8988T (cell line): ENCODE measurements around the gene SPATA31C1.
"Not testable (repeated sequence)": the region's sequence is repeated elsewhere in the genome, so short reads cannot be mapped to it uniquely, and the experiment has no call there.

Experiments
- DNase-seq: peaks from one replicate; pipeline ENCODE4 v3.0.0; 2011

SPATA31C1 gene

DNA sequence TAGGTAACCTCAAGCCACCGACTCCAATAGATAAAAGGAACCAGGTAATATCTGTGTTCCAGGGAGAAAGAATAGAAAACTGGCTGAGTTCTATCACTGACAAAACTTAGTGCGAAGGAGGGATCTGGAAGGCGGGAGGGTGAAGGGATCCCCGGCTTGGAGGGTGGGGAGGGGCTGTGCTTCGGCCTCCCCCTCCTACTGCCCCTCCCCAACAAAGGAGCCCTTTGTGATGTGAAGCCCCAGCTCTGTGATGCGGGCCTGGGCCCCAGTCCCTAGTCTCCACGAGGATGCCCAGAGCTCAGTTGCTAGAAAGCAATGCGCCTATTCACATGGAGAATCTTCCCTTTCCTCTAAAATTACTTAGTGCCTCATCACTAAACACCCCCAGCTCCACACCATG is at the start of gene SPATA31C1:
TSS of gene SPATA31C1 (plus strand) at position 301 of the 400 bp plus-strand sequence.
- not testable (repeated sequence) for DNase-seq

DNA sequence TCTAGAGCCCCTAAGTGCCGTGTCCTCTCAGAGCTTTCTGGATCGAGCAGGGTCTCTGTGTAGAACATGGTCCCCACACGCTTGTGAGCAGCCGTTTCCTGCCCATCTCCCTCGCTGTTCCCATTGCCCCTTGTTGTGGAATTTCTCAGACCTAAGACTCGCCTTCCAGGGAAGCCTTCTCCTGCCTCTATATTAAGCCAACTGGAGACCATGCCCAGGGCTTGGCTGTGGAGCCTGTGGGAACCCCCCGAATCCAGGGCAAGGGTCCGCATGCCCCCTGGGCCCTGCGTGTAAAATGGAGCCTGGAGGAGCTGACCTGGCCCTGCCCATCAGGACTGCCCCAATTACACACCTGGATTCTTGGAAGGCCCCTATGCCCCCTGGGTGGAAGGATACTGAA is 49.6 kb upstream of the SPATA31C1 start:
- DNase-seq = no peak

GRCh38 chr9:87868635-87869034 is 49.1 kb upstream of the SPATA31C1 start:
- no peak for DNase-seq

DNA sequence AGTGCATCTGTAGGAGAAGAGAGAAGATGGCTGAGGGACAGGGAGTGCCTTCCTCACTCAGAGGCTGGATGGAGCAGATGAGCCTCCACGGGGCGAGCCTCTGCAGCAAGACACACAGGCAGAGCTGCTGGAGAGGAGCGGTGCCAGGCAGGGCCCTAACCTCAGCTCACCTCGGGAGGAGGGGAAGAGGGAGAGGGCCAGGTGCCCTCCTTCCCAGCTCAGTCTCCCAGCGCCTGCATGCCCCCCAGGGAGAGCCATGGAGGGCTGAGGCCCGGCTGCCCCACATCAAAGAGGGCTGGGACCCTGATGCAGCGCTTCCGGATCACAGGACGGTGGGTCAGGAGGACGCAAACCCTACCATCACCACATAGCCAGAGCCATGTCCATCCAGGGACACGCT is 48.7 kb upstream of the SPATA31C1 start:
- no peak for DNase-seq

- DNase-seq = no peak
Observed at GRCh38 chr9:87871425-87872078, 46.2 kb upstream of the SPATA31C1 start.

DNA sequence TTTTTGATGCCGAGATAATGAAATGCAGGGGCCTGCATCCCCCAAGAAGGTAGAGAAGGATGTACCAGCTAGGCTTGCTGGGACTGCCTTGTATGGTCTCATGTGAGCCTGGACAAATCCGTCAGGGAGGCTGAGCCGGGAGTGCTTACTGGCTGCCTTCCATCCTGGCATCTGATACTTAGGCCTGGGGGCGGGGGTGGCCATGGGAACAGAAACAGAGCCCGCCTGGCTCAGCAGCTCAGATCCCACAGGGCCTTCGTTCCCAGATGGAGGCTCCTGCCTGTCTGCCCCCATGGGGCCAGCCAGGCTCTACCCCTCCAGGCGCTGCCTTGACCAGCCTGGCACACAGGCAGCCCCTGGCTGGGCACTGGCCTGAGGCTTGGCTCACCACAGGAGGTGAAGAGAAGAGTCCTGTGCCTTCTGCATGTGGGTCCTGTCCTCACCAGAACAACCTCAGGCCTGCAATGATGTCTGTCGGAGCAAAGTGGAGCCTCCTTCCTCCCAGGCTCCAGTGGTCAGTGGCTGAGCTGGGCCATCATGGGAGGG is 45.6 kb upstream of the SPATA31C1 start:
- no peak for DNase-seq

GRCh38 chr9:87873607-87874303 is 44.0 kb upstream of the SPATA31C1 start:
- no peak for DNase-seq

- no peak for DNase-seq
Observed at GRCh38 chr9:87874304-87874623, 43.5 kb upstream of the SPATA31C1 start.

DNA sequence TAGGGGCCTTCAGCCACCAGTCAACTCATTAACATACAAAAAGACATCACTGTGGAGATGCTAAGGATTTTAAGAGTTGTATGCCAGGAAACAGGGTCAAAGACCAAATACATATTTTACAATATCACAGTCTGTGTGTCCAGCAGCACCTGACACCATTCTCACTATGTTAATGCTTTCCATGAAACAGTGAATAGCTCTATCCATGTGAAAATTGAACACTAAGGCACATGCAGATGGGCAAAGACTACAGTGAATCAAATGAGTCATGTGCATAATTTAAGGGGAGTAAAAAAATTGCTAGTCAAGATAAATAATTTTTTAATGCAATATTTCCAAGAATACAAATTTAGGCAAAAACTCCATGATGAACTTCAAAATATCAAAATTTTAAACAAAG is 42.7 kb upstream of the SPATA31C1 start:
- DNase-seq = no peak

- DNase-seq = no peak
Observed at GRCh38 chr9:87875831-87876545, 41.8 kb upstream of the SPATA31C1 start.

GRCh38 chr9:87876708-87877107 is 41.1 kb upstream of the SPATA31C1 start:
- no peak for DNase-seq

DNA sequence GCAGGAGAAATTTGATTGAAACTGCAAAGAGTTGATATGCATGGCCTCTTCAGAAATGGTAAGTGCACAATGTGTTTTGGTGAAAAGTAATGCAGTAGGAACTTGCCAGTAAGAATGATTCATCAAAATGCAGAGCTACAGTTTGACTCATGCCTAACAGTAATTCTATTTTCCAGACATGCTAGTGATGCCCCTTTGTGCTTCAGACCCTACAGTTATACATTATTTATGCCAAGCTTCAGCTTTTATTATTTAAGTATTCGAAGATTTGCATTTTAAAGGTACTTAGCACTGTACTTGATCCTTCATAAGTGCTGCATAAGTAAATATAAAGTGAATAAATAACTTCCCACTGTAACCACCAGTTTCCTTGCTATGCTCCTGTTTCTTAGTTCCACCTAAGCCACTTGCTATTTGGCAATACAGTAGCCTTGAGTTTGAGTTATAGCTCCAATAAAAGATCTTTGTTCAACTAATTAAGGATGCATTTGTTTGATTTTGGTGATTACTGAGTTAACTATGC is 38.7 kb upstream of the SPATA31C1 start:
- no peak for DNase-seq

DNA sequence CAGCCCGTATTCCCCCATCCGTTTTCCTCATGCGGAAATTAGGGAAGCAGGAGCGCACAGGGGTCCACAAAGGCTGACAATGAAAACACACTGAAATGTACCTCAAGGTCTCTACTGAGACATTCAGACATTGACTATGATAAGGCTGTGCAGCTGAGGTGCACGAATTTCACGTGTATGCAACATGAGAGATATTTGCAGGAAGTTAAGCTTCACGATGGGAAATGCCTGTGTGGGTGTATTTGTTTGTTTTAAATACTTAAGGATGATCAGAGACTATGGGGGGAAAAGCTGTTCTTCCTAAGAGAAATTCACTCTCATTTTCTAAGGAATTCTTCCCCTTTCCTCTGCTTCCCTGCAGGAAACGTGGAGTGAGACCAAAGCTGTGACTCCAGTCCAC is 37.6 kb upstream of the SPATA31C1 start:
- no peak for DNase-seq

GRCh38 chr9:87880683-87881082 is 37.1 kb upstream of the SPATA31C1 start:
- no peak for DNase-seq

DNA sequence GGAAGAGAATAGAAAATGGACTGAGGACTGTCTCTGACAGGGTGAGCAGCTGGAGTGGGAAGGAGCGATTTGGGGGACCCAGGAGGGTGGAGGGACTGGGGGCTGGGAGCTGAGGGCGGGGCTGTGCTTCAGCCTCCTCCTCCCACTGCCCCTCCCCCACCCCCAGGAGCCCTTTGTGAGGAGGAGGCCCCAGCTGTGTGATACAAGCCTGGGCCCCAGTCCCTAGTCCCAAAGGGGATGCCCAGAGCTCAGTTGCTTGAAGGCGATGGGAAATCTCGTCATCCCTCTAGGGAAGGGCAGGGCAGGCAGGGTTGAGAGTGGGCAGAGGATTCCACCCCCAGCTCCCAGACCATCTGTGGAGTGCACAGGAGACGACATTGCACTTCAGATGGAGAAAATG is 35.1 kb upstream of the SPATA31C1 start, which contains the start of gene SPATA31E1:
TSS of gene SPATA31E1 (plus strand) at position 251 of the 400 bp plus-strand sequence. CDS start at position 266, 15 bp downstream.
- no peak for DNase-seq

DNA sequence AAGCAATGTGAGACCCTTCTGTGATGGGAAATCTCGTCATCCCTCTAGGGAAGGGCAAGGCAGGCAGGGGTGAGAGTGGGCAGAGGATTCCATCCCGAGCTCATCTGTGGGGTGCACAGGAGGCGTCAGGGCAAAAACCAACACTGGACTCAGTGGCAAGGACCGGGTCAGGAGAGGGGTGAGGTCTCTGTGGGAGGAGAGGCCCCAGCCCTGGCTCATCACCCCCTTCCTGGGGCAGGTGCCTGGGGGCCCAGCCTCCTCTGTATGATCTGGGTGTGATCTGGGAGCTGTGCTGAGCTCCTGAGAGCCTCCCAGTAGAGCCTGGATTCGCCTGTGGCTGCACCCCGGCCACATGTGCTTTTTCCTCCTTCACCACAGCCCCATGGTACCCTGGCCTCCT is 34.5 kb upstream of the SPATA31C1 start:
- no peak for DNase-seq

DNA sequence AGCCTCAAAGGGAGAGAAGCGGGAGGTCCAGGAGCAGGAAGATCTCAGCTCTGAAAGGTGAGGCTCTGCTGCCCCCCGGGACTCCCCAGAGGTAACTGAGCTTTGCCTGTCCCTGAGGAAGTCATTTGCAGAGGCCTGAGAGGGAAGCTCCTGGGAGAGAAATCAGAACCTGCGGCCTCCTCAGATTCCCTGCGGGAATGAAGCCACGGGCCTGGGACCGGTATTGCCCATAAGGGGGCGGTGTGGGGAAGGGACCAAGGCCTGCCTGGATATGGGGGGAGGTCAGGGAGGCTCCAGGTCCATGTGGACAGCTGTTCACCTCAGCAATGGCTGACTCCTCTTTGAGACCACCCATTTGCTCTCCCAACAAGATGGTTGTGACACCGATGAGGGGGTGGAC is 33.8 kb upstream of the SPATA31C1 start:
- peak; percentile 50 for DNase-seq

DNA sequence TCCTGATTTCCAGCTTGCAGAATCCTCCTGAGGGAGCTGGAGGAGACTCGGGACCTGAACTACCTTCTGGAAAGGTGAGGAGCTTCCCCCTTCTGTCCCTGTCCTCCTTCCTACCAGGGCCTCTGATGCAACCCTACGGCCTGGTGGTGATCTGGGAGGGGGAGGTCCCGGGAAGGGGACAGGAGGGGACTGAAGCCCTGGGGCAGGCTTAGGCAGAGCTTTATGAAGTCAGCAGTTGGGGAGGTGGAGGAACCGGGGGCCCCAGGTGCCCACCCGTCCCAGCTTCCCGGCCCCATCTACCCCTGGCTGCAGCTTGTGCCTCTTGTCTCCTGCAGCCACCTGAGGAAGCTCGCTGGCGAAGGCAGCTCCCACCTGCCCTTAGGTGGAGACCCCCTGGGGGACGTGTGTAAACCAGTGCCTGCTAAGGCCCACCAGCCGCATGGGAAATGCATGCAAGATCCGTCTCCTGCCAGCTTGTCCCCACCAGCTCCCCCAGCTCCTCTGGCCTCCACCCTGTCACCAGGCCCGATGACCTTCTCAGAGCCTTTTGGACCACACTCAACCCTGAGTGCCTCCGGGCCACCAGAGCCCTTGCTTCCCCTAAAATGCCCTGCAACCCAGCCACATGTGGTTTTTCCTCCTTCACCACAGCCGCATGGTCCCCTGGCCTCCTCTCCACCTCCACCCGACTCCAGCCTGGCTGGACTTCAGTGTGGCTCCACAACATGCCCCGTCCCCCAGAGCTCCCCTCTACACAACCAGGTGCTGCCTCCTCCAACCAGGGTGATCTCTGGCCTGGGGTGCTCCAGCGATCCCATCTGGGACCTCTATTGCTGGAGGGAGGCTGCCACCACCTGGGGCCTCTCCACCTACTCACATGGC is 32.9 kb upstream of the SPATA31C1 start:
- DNase-seq = no peak

DNA sequence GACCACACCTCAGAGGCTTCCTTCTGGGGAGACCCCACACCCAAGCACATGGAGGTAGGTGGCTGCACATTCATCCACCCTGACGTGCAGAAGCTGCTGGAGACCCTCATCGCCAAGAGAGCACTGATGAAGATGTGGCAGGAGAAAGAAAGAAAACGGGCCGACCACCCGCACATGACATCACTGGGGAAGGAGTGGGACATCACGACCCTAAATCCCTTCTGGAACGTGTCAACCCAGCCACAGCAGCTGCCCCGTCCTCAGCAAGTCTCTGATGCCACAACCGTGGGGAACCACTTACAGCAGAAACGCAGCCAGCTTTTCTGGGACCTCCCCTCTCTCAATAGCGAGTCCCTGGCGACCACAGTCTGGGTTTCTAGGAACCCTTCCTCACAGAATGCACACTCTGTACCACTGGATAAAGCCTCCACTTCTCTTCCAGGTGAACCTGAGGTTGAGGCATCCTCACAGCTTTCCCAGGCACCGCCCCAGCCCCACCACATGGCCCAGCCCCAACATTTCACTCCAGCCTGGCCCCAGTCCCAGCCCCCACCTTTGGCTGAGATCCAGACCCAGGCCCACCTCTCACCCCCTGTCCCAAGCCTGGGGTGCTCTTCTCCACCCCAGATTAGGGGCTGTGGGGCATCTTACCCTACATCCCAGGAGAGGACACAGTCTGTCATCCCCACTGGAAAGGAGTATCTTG is 32.1 kb upstream of the SPATA31C1 start:
- no peak for DNase-seq

GRCh38 chr9:87886210-87886932 is 31.4 kb upstream of the SPATA31C1 start:
- DNase-seq = no peak

- DNase-seq = no peak
Observed at GRCh38 chr9:87886933-87887505, 30.7 kb upstream of the SPATA31C1 start.
